Breast epithelium (tissue), 4 donors: Measurements from ENCODE around the gene NEU1. TPM values are rescaled to one million over a fixed set of nuclear protein-coding genes. Genes with fewer than 3 reads are reported as not detected.
"Not testable (repeated sequence)": the region's sequence is repeated elsewhere in the genome, so short reads cannot be mapped to it uniquely, and the experiment has no call there.

Source experiments
- DNase-seq, 2 donors: peaks; one replicate each; pipeline ENCODE4 v3.0.0-alpha.2; 2019; ENCODE audit warnings: low spot score in 2 of 2
- H3K27ac ChIP-seq, 2 donors: fragments of 200-600 bp; sonication (generic) in 1 of 2; one replicate each; pipeline ENCODE4 v1.5.1; 2016 to 2019; ENCODE audit warnings: mild to moderate bottlenecking in 1 of 2
- H3K27me3 ChIP-seq, 2 donors: fragments of 200-600 bp; sonication (generic) in 1 of 2; one replicate each; pipeline versions ENCODE4 v1.5.1 to v1.6.0; 2017 to 2019; ENCODE audit warnings: control low read depth in 1 of 2, mild to moderate bottlenecking in 1 of 2
- H3K36me3 ChIP-seq: fragments of 200-600 bp; one replicate; pipeline ENCODE4 v1.5.1; 2019
- H3K4me1 ChIP-seq, 2 donors: fragments of 200-600 bp; sonication (generic); one replicate each; pipeline ENCODE4 v1.5.1; 2016 to 2019; ENCODE audit warnings: control low read depth in 1 of 2
- H3K4me3 ChIP-seq, 3 donors: fragments of 200-600 bp; sonication (generic); 1 replicate in 2 of 3; 2 replicates in 1 of 3; pipeline ENCODE4 v1.5.1; 2016 to 2019; ENCODE audit warnings: mild to moderate bottlenecking in 3 of 3, moderate library complexity in 2 of 3
- H3K9me3 ChIP-seq, 2 donors: fragments of 200-600 bp; sonication (generic) in 1 of 2; one replicate each; pipeline ENCODE4 v1.5.1; 2016 to 2019; ENCODE audit warnings: control low read depth in 1 of 2
- POLR2A ChIP-seq: fragments of 450-650 bp; IDR thresholded peaks from one replicate; pipeline ENCODE4 v1.6.1; 2016; ENCODE audit warnings: antibody characterized with exemption, mild to moderate bottlenecking, moderate library complexity
- POLR2AphosphoS5 ChIP-seq, 3 donors: sonication (generic); formaldehyde crosslinking; IDR thresholded peaks; one replicate each; pipeline ENCODE4 v1.6.1; 2017; ENCODE audit warnings: antibody characterized with exemption in 3 of 3
- intact Hi-C: fragments of 100-400 bp; cut with DNase I; formaldehyde crosslinking; loops from one replicate; pipeline ENCODE4 v1.15.1; 2023; ENCODE audit warnings: low total_unique reads
- total RNA-seq, 3 donors: library from RNA; depleted of rRNA; stranded (reverse); fragments of >200 nt; gene quantifications; one replicate each; pipeline ENCODE4 v1.1.0, GENCODE V29; 2016
- TF ChIP-seq, protein P1 (sequence below), 3 donors: fragments of 450-650 bp; IDR thresholded peaks; one replicate each; pipeline ENCODE4 v1.5.1; 2016 to 2017; ENCODE audit warnings: antibody characterized with exemption in 3 of 3, mild to moderate bottlenecking in 3 of 3, moderate library complexity in 3 of 3

NEU1 gene
- total RNA-seq, 3 donors from 2014 or later: 44.6 to 57.3 (median 48.9) TPM

DNA sequence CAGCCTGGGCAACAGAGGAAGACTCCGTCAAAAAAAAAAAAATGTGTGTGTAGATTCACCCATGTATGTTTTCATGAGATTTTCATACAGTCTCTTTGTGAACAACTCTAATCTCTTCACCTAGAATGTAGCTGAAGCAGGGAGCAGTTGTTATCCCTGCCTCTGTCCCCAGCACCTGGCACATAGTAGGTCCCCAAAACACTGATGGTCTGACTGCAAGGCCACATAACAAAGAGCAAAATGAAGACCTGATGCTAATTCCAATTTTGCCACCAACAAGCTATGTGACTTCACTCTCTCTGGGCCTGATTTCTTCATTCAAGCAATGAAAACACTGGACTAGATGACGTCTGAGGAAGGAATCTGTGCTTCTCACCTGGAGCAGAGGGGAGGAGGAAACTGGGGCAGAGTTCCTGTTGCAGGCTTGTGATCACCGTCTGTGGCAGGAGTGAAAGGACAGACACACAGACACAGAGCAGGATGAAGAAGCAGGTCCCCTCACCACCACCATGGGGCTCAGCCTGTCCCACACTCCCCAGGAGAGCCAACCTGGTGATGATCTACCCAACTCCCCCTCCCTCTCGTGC, 11.6 kb upstream of the NEU1 start:
- intact Hi-C loops: no loop called here
- no peaks in the 10 kb centered on the region for H3K9me3 ChIP-seq
- TF ChIP-seq, protein P1, sequence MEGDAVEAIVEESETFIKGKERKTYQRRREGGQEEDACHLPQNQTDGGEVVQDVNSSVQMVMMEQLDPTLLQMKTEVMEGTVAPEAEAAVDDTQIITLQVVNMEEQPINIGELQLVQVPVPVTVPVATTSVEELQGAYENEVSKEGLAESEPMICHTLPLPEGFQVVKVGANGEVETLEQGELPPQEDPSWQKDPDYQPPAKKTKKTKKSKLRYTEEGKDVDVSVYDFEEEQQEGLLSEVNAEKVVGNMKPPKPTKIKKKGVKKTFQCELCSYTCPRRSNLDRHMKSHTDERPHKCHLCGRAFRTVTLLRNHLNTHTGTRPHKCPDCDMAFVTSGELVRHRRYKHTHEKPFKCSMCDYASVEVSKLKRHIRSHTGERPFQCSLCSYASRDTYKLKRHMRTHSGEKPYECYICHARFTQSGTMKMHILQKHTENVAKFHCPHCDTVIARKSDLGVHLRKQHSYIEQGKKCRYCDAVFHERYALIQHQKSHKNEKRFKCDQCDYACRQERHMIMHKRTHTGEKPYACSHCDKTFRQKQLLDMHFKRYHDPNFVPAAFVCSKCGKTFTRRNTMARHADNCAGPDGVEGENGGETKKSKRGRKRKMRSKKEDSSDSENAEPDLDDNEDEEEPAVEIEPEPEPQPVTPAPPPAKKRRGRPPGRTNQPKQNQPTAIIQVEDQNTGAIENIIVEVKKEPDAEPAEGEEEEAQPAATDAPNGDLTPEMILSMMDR (IDR thresholded peaks at IDR 0.05): no peak
- TF ChIP-seq POLR2AphosphoS5 (IDR thresholded peaks at IDR 0.05) (no peak), POLR2A (no peak)
- no peak overlapping the region for H3K27ac ChIP-seq
- DNase-seq: no peak
- no peak overlapping the region for H3K4me3 ChIP-seq
- no peaks in the 10 kb centered on the region for H3K4me1 ChIP-seq
- H3K36me3 ChIP-seq: no peaks in the 10 kb centered on the region
- no peaks in the 10 kb centered on the region for H3K27me3 ChIP-seq

DNA sequence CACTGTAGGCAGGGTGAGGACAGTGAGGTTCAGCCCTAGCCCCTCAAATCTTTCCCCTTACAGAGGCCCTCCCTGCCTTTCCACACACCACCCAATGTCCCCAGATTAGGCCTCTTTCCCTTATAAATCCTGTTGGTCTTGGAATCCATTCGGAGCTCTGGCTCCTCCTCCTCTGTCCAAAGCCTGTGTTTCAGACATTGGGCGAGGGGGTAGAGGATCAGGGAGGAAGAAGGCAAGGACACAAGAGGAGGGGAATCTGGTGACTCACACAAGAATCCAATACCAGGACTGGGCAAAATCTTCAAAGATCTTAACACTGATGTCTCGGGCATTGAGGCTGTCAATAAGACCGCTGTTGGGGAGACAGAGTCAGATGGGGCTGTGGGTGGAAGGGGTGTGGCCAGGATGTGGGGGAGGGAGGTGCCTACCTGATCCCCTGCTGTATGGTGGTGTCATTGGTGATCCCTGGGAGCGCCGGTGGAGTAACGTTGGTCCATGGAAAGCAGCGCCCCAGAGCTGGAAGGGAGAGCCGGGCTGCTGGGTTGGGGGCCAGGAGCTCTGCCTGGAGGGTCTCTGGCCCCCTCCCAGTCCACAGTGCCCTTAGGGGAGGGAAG, 8.5 kb upstream of the NEU1 start:
- Histone ChIP-seq H3K27ac (no peak overlapping the region), H3K4me3 (no peak overlapping the region), H3K36me3 (no peaks in the 10 kb centered on the region), H3K27me3 (no peaks in the 10 kb centered on the region), H3K4me1 (no peaks in the 10 kb centered on the region), H3K9me3 (no peaks in the 10 kb centered on the region)
- no peak for TF ChIP-seq POLR2AphosphoS5 (IDR thresholded peaks at IDR 0.05)
- TF ChIP-seq, protein P1 (IDR thresholded peaks at IDR 0.05): no peak
- no peak for TF ChIP-seq POLR2A
- DNase-seq: no peak
- intact Hi-C loops: no loop called here

DNA sequence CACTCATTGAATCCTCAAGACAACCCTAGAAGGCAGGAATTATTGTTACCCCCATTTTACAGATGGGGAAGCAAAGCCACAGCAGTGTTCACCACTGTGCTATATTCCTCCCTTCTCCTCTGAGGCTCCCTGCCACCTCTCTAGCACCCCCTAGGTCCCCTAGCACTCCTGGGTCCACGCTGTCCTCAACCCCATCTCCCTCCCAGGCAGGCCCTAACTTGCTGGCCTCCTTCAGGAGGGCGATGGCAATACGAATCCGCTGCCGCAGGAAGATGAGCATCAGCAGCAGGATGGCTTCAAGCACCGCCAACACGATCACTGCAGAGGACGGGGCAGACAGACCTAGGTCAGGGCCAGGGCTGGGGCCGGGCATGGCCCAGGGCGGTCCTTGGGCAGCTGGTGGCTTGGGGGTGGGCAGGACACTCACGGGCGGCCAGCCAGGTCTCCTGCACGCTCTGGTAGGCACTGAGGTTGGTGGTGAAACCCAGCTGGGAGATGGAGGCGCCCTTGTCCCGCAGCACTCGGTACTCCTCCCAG, 7.8 kb upstream of the NEU1 start:
- no peak for DNase-seq
- H3K4me3 ChIP-seq: no peak overlapping the region
- no peaks in the 10 kb centered on the region for H3K27me3 ChIP-seq
- no peaks in the 10 kb centered on the region for H3K4me1 ChIP-seq
- intact Hi-C loops: no loop called here
- H3K36me3 ChIP-seq: no peaks in the 10 kb centered on the region
- no peak overlapping the region for H3K27ac ChIP-seq
- H3K9me3 ChIP-seq: no peaks in the 10 kb centered on the region
- no peak for TF ChIP-seq POLR2A
- TF ChIP-seq, protein P1 (IDR thresholded peaks at IDR 0.05): no peak
- no peak for TF ChIP-seq POLR2AphosphoS5 (IDR thresholded peaks at IDR 0.05)

DNA sequence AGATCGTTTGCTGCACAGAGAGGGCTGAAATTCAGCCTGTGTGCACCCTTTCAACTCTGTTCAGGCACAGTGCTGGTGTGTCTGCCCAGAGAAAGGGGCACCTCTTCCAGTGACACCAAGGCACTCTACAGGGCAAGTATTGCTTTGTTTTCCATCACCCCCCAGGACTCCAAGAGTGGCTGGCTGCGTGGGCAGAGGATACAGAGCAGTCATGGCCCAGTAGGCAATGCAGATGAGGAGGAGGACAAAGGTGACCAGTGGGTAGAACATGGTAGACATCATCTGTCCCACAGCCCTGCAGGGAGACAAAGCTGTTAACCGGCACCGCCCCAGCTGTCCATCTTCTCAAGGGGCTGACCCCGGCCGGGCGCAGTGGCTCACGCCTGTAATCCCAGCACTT, 6.7 kb upstream of the NEU1 start:
- H3K36me3 ChIP-seq: no peaks in the 10 kb centered on the region
- no peak overlapping the region for H3K4me3 ChIP-seq
- TF ChIP-seq POLR2AphosphoS5 (IDR thresholded peaks at IDR 0.05) (no peak), POLR2A (no peak)
- TF ChIP-seq, protein P1 (IDR thresholded peaks at IDR 0.05): no peak
- intact Hi-C loops: no loop called here
- H3K27ac ChIP-seq: no peak overlapping the region
- no peaks in the 10 kb centered on the region for H3K27me3 ChIP-seq
- H3K9me3 ChIP-seq: no peaks in the 10 kb centered on the region
- no peak for DNase-seq
- H3K4me1 ChIP-seq: no peaks in the 10 kb centered on the region

DNA sequence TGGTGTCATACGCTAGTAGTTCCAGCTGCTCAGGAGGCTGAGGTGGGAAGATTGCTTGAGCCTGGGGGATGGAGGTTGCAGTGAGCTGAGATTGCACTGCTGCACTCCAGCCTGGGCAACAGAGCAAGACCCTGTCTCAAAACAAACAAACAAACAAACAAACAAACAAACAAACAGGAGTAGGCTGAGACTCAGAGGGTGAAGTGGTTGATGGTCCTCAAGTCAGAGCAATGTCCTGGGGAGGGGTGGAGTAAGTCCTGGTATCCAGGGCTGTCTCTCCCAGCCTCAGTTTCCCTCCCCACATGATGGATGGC, 6.0 kb upstream of the NEU1 start:
- H3K9me3 ChIP-seq, H3K36me3 ChIP-seq, H3K4me3 ChIP-seq, DNase-seq, H3K4me1 ChIP-seq, H3K27me3 ChIP-seq, intact Hi-C loops, H3K27ac ChIP-seq: not testable (repeated sequence)
